Endothelial cell of hepatic sinusoid (primary cell): ENCODE data around the gene EEF1AKMT2.
"Not testable (repeated sequence)": the region's sequence is repeated elsewhere in the genome, so short reads cannot be mapped to it uniquely, and the experiment has no call there.

Experiments
- in situ Hi-C: cut with HindIII; loops from 2 replicates; pipeline ENCODE4 v1.10.0; 2017; ENCODE audit warnings: low sequenced_read_pairs

The EEF1AKMT2 gene

GRCh38 chr10:124791547-124792348 lies at the start of gene EEF1AKMT2:
TSS of gene EEF1AKMT2 (minus strand) at chr10:124791887. CDS start at chr10:124791833, 54 bp downstream.
- in situ Hi-C loops, result no loop called here

- in situ Hi-C loops, result no loop called here
Measured at GRCh38 chr10:124837687-124838086, 46.0 kb upstream of the EEF1AKMT2 start.

GRCh38 chr10:124831116-124831515 lies 39.4 kb upstream of the EEF1AKMT2 start:
- in situ Hi-C loops, result no loop called here

GRCh38 chr10:124830445-124830844 lies 38.8 kb upstream of the EEF1AKMT2 start:
- in situ Hi-C loops, result no loop called here

GRCh38 chr10:124829447-124830115 lies 37.9 kb upstream of the EEF1AKMT2 start:
- in situ Hi-C loops, result no loop called here

- in situ Hi-C loops, result no loop called here
Measured at GRCh38 chr10:124827474-124827873, 35.8 kb upstream of the EEF1AKMT2 start.

- in situ Hi-C loops, result no loop called here
Measured at GRCh38 chr10:124826262-124826661, 34.6 kb upstream of the EEF1AKMT2 start.

- in situ Hi-C loops, result no loop called here
Measured at GRCh38 chr10:124825702-124826101, 34.0 kb upstream of the EEF1AKMT2 start.

- in situ Hi-C loops, result not testable (repeated sequence)
Measured at GRCh38 chr10:124824932-124825331, 33.2 kb upstream of the EEF1AKMT2 start.

GRCh38 chr10:124824507-124824906 lies 32.8 kb upstream of the EEF1AKMT2 start:
- in situ Hi-C loops, result no loop called here

- in situ Hi-C loops, result no loop called here
Measured at GRCh38 chr10:124821520-124821919, 29.8 kb upstream of the EEF1AKMT2 start.

- in situ Hi-C loops, result no loop called here
Measured at GRCh38 chr10:124820121-124820520, 28.4 kb upstream of the EEF1AKMT2 start.

GRCh38 chr10:124802313-124802675 lies 10.6 kb upstream of the EEF1AKMT2 start:
- in situ Hi-C loops, result no loop called here

GRCh38 chr10:124799211-124799610 lies 7.5 kb upstream of the EEF1AKMT2 start:
- in situ Hi-C loops, result no loop called here

- in situ Hi-C loops, result no loop called here
Measured at GRCh38 chr10:124798781-124799180, 7.1 kb upstream of the EEF1AKMT2 start.

- in situ Hi-C loops, result no loop called here
Measured at GRCh38 chr10:124798364-124798763, 6.7 kb upstream of the EEF1AKMT2 start.

GRCh38 chr10:124792998-124793352 lies 1.3 kb upstream of the EEF1AKMT2 start:
- in situ Hi-C loops, result no loop called here

GRCh38 chr10:124782900-124783299 lies 8.8 kb downstream of the EEF1AKMT2 start:
- in situ Hi-C loops, result not testable (repeated sequence)

GRCh38 chr10:124768791-124769190 lies 22.9 kb downstream of the EEF1AKMT2 start:
- in situ Hi-C loops, result no loop called here

GRCh38 chr10:124765256-124765655 lies 26.4 kb downstream of the EEF1AKMT2 start:
- in situ Hi-C loops, result no loop called here

GRCh38 chr10:124763267-124763666 lies 28.4 kb downstream of the EEF1AKMT2 start:
- in situ Hi-C loops, result no loop called here

GRCh38 chr10:124762281-124762680 lies 29.4 kb downstream of the EEF1AKMT2 start:
- in situ Hi-C loops, result no loop called here
